ENCODE measurements around the gene PHF21B. TPM values are rescaled to one million over a fixed set of nuclear protein-coding genes. Genes with fewer than 3 reads are reported as not detected.

Gene PHF21B
- total RNA-seq, 1 experiment from 2014 or later: 4.5 TPM

GRCh38 chr22:44926491-44927415 lies 83.1 kb downstream of the PHF21B start:
- Histone ChIP-seq H3K27me3 (ENCODE audit: control insufficient read depth, insufficient read depth, low read length) (no peaks in the 10 kb centered on the region), H3K36me3 (ENCODE audit: control insufficient read depth, insufficient read depth, low read length) (no peaks in the 10 kb centered on the region), H3K4me1 (ENCODE audit: control insufficient read depth, insufficient read depth, low read length) (no peaks in the 10 kb centered on the region), H3K27ac (ENCODE audit: low read length) (no peak overlapping the region), H3K9me3 (ENCODE audit: control insufficient read depth, insufficient read depth, low read depth, low read length) (no peaks in the 10 kb centered on the region), H3K4me3 (ENCODE audit: low read depth in 2 of 2, low read length in 2 of 2) (no peak overlapping the region)
- ChIA-PET CTCF (no interaction called here), POLR2A (no interaction called here)
- intact Hi-C loops (cut with micrococcal nuclease; ENCODE audit: unreplicated experiment): no loop called here
- ATAC-seq (no peak), DNase-seq (ENCODE audit: low read depth, low spot score) (no peak)
- TF ChIP-seq TCF7L2 (IDR thresholded peaks at IDR 0.05; ENCODE audit: low read depth, low read length) (no peak), POLR2AphosphoS5 (IDR thresholded peaks at IDR 0.05; ENCODE audit: low read depth, low read length) (no peak), CTCF (IDR thresholded peaks at IDR 0.05) (no peak)
- in situ Hi-C loops (cut with HindIII; ENCODE audit: low pct_unique_long_range_greater_than_20kb, low sequenced_read_pairs): no loop called here
- BruUV-seq (replicated peaks): no TSS peak

GRCh38 chr22:44926124-44926475 lies 83.7 kb downstream of the PHF21B start:
- BruUV-seq (replicated peaks): no TSS peak
- intact Hi-C loops (cut with micrococcal nuclease; ENCODE audit: unreplicated experiment): no loop called here
- DNase-seq (ENCODE audit: low read depth, low spot score) (no peak), ATAC-seq (no peak)
- H3K27ac ChIP-seq (ENCODE audit: low read length): no peak overlapping the region
- CTCF ChIA-PET: no interaction called here
- POLR2A ChIA-PET: no interaction called here
- no peak for TF ChIP-seq POLR2AphosphoS5 (IDR thresholded peaks at IDR 0.05; ENCODE audit: low read depth, low read length)
- no peak for TF ChIP-seq TCF7L2 (IDR thresholded peaks at IDR 0.05; ENCODE audit: low read depth, low read length)
- TF ChIP-seq REST (IDR thresholded peaks at IDR 0.05; ENCODE audit: insufficient read depth in 1 of 2, low read depth in 2 of 2, low read length in 1 of 2): no peak
- no peak for TF ChIP-seq SIN3A (IDR thresholded peaks at IDR 0.05; ENCODE audit: borderline replicate concordance, insufficient read depth, low read depth, low read length)
- no peak for TF ChIP-seq CTCF (IDR thresholded peaks at IDR 0.05)
- no peaks in the 10 kb centered on the region for H3K27me3 ChIP-seq (ENCODE audit: control insufficient read depth, insufficient read depth, low read length)
- H3K4me3 ChIP-seq (ENCODE audit: low read depth in 2 of 2, low read length in 2 of 2): no peak overlapping the region
- in situ Hi-C loops (cut with HindIII; ENCODE audit: low pct_unique_long_range_greater_than_20kb, low sequenced_read_pairs): no loop called here
- no peaks in the 10 kb centered on the region for H3K9me3 ChIP-seq (ENCODE audit: control insufficient read depth, insufficient read depth, low read depth, low read length)
- H3K4me1 ChIP-seq (ENCODE audit: control insufficient read depth, insufficient read depth, low read length): no peaks in the 10 kb centered on the region
- H3K36me3 ChIP-seq (ENCODE audit: control insufficient read depth, insufficient read depth, low read length): no peaks in the 10 kb centered on the region
